IMR-90 (cell line): Measurements from ENCODE around the gene ERP27. TPM values are rescaled to one million over a fixed set of nuclear protein-coding genes. Genes with fewer than 3 reads are reported as not detected.

ENCODE experiments used
- ATAC-seq: fragments of 200-7000 bp; cut with Tn5 transposase; 2 replicates; pipeline ENCODE4 v1.9.1; 2020; ENCODE audit warnings: low read depth, mild to moderate bottlenecking, moderate library complexity
- Bru-seq: library from RNA; stranded (reverse); fragments of 400-500 nt; gene quantifications from one replicate; lab custom pipeline; 2021; lab: Mats Ljungman, UMichigan
- BruChase-seq, 2 experiments: library from RNA; stranded (reverse); fragments of 400-500 nt; gene quantifications; one replicate each; lab custom pipeline; 2021; lab: Mats Ljungman, UMichigan
- BruUV-seq: library from RNA; stranded (reverse); fragments of 400-500 nt; replicated peaks from 2 replicates; lab custom pipeline; 2021; lab: Mats Ljungman, UMichigan
- CTCF ChIA-PET: fragments of 300-600 bp; formaldehyde crosslinking; extraction: SDS; loops from one replicate; lab custom pipeline; 2021; ENCODE audit warnings: antibody characterized with exemption; lab: Yijun Ruan, JAX
- POLR2A ChIA-PET: fragments of 300-600 bp; sonication (Branson Sonifier 250); formaldehyde crosslinking; loops from one replicate; lab custom pipeline; 2022; ENCODE audit warnings: antibody characterized with exemption; ENCODE audit not compliant: unreplicated experiment; lab: Charles Lee
- DNase-seq: peaks from one replicate; pipeline ENCODE4 v3.0.0; 2013
- H2AFZ ChIP-seq: replicated peaks from 2 replicates; pipeline ENCODE3; 2013; ENCODE audit warnings: low read length, mild to moderate bottlenecking; ENCODE audit not compliant: poor library complexity
- H2AK5ac ChIP-seq: 2 replicates; pipeline ENCODE4 v1.6.1; 2013; ENCODE audit warnings: low read depth, low read length, inconsistent platforms
- H2AK9ac ChIP-seq: replicated peaks from 2 replicates; pipeline ENCODE3; 2013; ENCODE audit warnings: mild to moderate bottlenecking, low read depth, low read length, moderate library complexity; ENCODE audit not compliant: poor library complexity
- H2BK120ac ChIP-seq: 2 replicates; pipeline ENCODE4 v1.6.1; 2013; ENCODE audit warnings: low read depth, low read length, inconsistent platforms
- H2BK15ac ChIP-seq: 3 replicates; pipeline ENCODE4 v1.6.1; 2013; ENCODE audit warnings: low read depth, low read length, inconsistent platforms
- H2BK20ac ChIP-seq: 2 replicates; pipeline ENCODE4 v1.6.1; 2013; ENCODE audit warnings: low read depth, mild to moderate bottlenecking, inconsistent platforms, low read length, moderate library complexity
- H2BK5ac ChIP-seq: 2 replicates; pipeline ENCODE4 v1.6.1; 2013; ENCODE audit warnings: mild to moderate bottlenecking, low read depth, low read length, inconsistent platforms; ENCODE audit not compliant: poor library complexity, severe bottlenecking
- H3K14ac ChIP-seq: replicated peaks from 2 replicates; pipeline ENCODE4 v1.6.1; 2013; ENCODE audit warnings: low read depth, low read length, inconsistent platforms
- H3K18ac ChIP-seq: 2 replicates; pipeline ENCODE4 v1.6.1; 2013; ENCODE audit warnings: low read depth, low read length, control low read depth
- H3K23ac ChIP-seq: 2 replicates; pipeline ENCODE4 v1.6.1; 2013; ENCODE audit warnings: low read depth, low read length, inconsistent platforms
- H3K27ac ChIP-seq: 2 replicates; pipeline ENCODE4 v1.5.1; 2013; ENCODE audit warnings: mild to moderate bottlenecking, control low read depth, low read length; ENCODE audit not compliant: insufficient read depth
- H3K27me3 ChIP-seq: 2 replicates; pipeline ENCODE4 v1.6.1; 2013; ENCODE audit warnings: low read length; ENCODE audit not compliant: control insufficient read depth, insufficient read depth
- H3K36me3 ChIP-seq: 2 replicates; pipeline ENCODE4 v1.6.1; 2013; ENCODE audit warnings: low read length, mixed read lengths; ENCODE audit not compliant: control insufficient read depth, insufficient read depth
- H3K4ac ChIP-seq: 2 replicates; pipeline ENCODE4 v1.6.1; 2013; ENCODE audit warnings: low read depth, low read length, inconsistent platforms
- H3K4me1 ChIP-seq: 2 replicates; pipeline ENCODE4 v1.6.1; 2013; ENCODE audit warnings: low read length, mixed read lengths; ENCODE audit not compliant: control insufficient read depth, insufficient read depth
- H3K4me2 ChIP-seq: 2 replicates; pipeline ENCODE4 v1.6.1; 2013; ENCODE audit warnings: low read depth, mild to moderate bottlenecking, control low read depth, low read length, moderate library complexity
- H3K4me3 ChIP-seq: 2 replicates; pipeline ENCODE4 v1.5.1; 2013; ENCODE audit warnings: low read depth, mild to moderate bottlenecking, control low read depth, low read length, moderate library complexity; ENCODE audit not compliant: insufficient read depth
- H3K56ac ChIP-seq: 2 replicates; pipeline ENCODE4 v1.6.1; 2013; ENCODE audit warnings: low read length, inconsistent platforms; ENCODE audit not compliant: insufficient read depth; ENCODE audit errors: extremely low read depth
- H3K79me1 ChIP-seq, 2 experiments: 2 replicates each; pipeline ENCODE4 v1.6.1; 2013; ENCODE audit warnings: low read length in 2 of 2, inconsistent platforms in 1 of 2, low read depth in 1 of 2
- H3K9ac ChIP-seq: 2 replicates; pipeline ENCODE4 v1.6.1; 2013; ENCODE audit warnings: low read depth, low read length, control low read depth
- H3K9me1 ChIP-seq: 2 replicates; pipeline ENCODE4 v1.6.1; 2013; ENCODE audit warnings: low read length, inconsistent platforms; ENCODE audit not compliant: insufficient read depth
- H3K9me3 ChIP-seq: 2 replicates; pipeline ENCODE4 v1.6.1; 2013; ENCODE audit warnings: low read length; ENCODE audit not compliant: control insufficient read depth, insufficient read depth
- H4K20me1 ChIP-seq: 2 replicates; pipeline ENCODE4 v1.6.1; 2013; ENCODE audit warnings: low read length, inconsistent platforms; ENCODE audit not compliant: insufficient read depth
- H4K5ac ChIP-seq: 2 replicates; pipeline ENCODE4 v1.6.1; 2013; ENCODE audit warnings: mild to moderate bottlenecking, low read depth, low read length, control low read depth
- H4K8ac ChIP-seq, 2 experiments: 2 replicates each; pipeline ENCODE4 v1.6.1; 2013; ENCODE audit warnings: low read depth in 2 of 2, low read length in 2 of 2, control low read depth in 1 of 2, inconsistent platforms in 1 of 2
- H4K91ac ChIP-seq: 2 replicates; pipeline ENCODE4 v1.6.1; 2013; ENCODE audit warnings: low read depth, low read length, inconsistent platforms; ENCODE audit not compliant: insufficient read depth
- BHLHE40 ChIP-seq: fragments of 150-350 bp; IDR thresholded peaks from 2 replicates; pipeline ENCODE4 v1.6.1; 2016; ENCODE audit warnings: mild to moderate bottlenecking, low read depth, low read length
- CHD1 ChIP-seq: IDR thresholded peaks from 2 replicates; pipeline ENCODE4 v1.6.1; 2012; ENCODE audit warnings: low read depth, low read length, improper control_type of control experiment
- CTCF ChIP-seq: conservative IDR thresholded peaks from 2 replicates; pipeline ENCODE4 v1.5.1; 2012; ENCODE audit warnings: mild to moderate bottlenecking, low read depth, low read length, improper control_type of control experiment
- FOS ChIP-seq: fragments of 150-350 bp; IDR thresholded peaks from 2 replicates; pipeline ENCODE4 v1.6.1; 2016; ENCODE audit warnings: low read depth, low read length
- MAFK ChIP-seq: IDR thresholded peaks from 2 replicates; pipeline ENCODE4 v1.6.1; 2012; ENCODE audit warnings: low read depth, low read length, improper control_type of control experiment
- MAZ ChIP-seq: IDR thresholded peaks from 2 replicates; pipeline ENCODE4 v1.6.1; 2012; ENCODE audit warnings: low read depth, mild to moderate bottlenecking, low read length, improper control_type of control experiment, moderate library complexity, borderline replicate concordance
- MXI1 ChIP-seq: IDR thresholded peaks from 2 replicates; pipeline ENCODE4 v1.6.1; 2012; ENCODE audit warnings: low read depth, mild to moderate bottlenecking, low read length, moderate library complexity, borderline replicate concordance
- RAD21 ChIP-seq: IDR thresholded peaks from 2 replicates; pipeline ENCODE4 v1.6.1; 2012; ENCODE audit warnings: low read length, improper control_type of control experiment
- RFX5 ChIP-seq: IDR thresholded peaks from 2 replicates; pipeline ENCODE4 v1.8.0; 2012; ENCODE audit warnings: low read depth, mild to moderate bottlenecking, low read length, moderate library complexity
- USF2 ChIP-seq: fragments of 150-350 bp; IDR thresholded peaks from 2 replicates; pipeline ENCODE4 v1.6.1; 2017; ENCODE audit warnings: mild to moderate bottlenecking, antibody characterized with exemption, low read length, low read depth
- WGBS, 2 experiments: methylation state at CpG; one replicate each; pipeline versions ENCODE4 v1.1.5 to v1.1.7; 2013; ENCODE audit warnings: missing lambda C conversion rate in 2 of 2; ENCODE audit not compliant: insufficient read length in 1 of 2; ENCODE audit errors: extremely low coverage in 2 of 2; 5-methylcytosine and 5-hydroxymethylcytosine counted together
- dilution Hi-C: fragments of 300-500 bp; cut with HindIII; formaldehyde crosslinking; loops from one replicate; pipeline ENCODE4 v1.14.3; 2018; ENCODE audit warnings: low sequenced_read_pairs; ENCODE audit not compliant: unreplicated experiment
- in situ Hi-C: fragments of 300-500 bp; cut with MboI; formaldehyde crosslinking; loops from 3 replicates; pipeline ENCODE4 v1.14.3; 2019; ENCODE audit warnings: low sequenced_read_pairs, inconsistent platforms, mixed read lengths
- intact Hi-C: fragments of 100-400 bp; cut with micrococcal nuclease; formaldehyde crosslinking; loops from 2 replicates; pipeline ENCODE4 v1.10.0; 2022
- long read RNA-seq: library from polyadenylated mRNA; unstranded; transcript quantifications from one replicate; pipeline ENCODE4 v2.0.0, GENCODE V29; 2021; ENCODE audit not compliant: unreplicated experiment
- polyA plus RNA-seq, 3 experiments: library from polyadenylated mRNA; depleted of rRNA; stranded (reverse); fragments of >200 nt; gene quantifications; 2 replicates each; pipeline ENCODE4 v1.2.3, GENCODE V29; 2012; ENCODE audit warnings: low replicate concordance in 1 of 3
- total RNA-seq: library from RNA; depleted of rRNA; stranded (reverse); fragments of >200 nt; gene quantifications from 2 replicates; pipeline ENCODE4 v1.2.3, GENCODE V29; 2012; rRNA removed

ERP27 gene
- not detected in 2 replicates for total RNA-seq
- polyA plus RNA-seq (2012; rRNA removed), result not detected in 2 replicates
- not detected in 2 replicates for polyA plus RNA-seq (2012; cell fraction: cytosol; rRNA removed)
- not detected in 2 replicates for polyA plus RNA-seq (2012; cell fraction: nucleus; rRNA removed; ENCODE audit: low replicate concordance)
- percentile 12 among the genes with signal in this experiment for Bru-seq, nascent RNA
- BruChase-seq, experiment 1, labeled RNA remaining after a 6-hour chase, result percentile 12 among the genes with signal in this experiment
- percentile 7 among the genes with signal in this experiment for BruChase-seq, experiment 2, labeled RNA remaining after a 2-hour chase
- long read RNA-seq, result 0 reads

- ChIA-PET CTCF (interaction anchor here (0.5 kb wide), 1 partner anchor 808 kb away, joined by 3 read pairs; no protein-coding TSS in a partner anchor), POLR2A (no interaction called here)
- no peak within 1 kb of the TSS for H4K8ac ChIP-seq
- DNase-seq (no peak), ATAC-seq (no peak)
- H2AK9ac ChIP-seq, result no peak within 1 kb of the TSS
- dilution Hi-C loops, result no loop called here
- no peak within 1 kb of the TSS for H2AK5ac ChIP-seq
- H3K4me3 ChIP-seq, result no peak within 1 kb of the TSS
- no peak within 1 kb of the TSS for H3K4me2 ChIP-seq
- H2BK5ac ChIP-seq, result no peak within 1 kb of the TSS
- H4K91ac ChIP-seq, result no peak within 1 kb of the TSS
- no peak within 1 kb of the TSS for H2BK20ac ChIP-seq
- in situ Hi-C loops, result no loop called here
- H3K27ac ChIP-seq, result no peak within 1 kb of the TSS
- no peaks in the 10 kb centered on the region for H3K79me1 ChIP-seq
- no peak within 1 kb of the TSS for H4K5ac ChIP-seq
- H3K27me3 ChIP-seq, result no peaks in the 10 kb centered on the region
- H3K9me1 ChIP-seq, result no peaks in the 10 kb centered on the region
- no peak within 1 kb of the TSS for H2BK15ac ChIP-seq
- TF ChIP-seq RAD21 (no peak), RFX5 (no peak), MAFK (no peak), MAZ (no peak), BHLHE40 (no peak), FOS (no peak), CHD1 (no peak), CTCF (no peak), MXI1 (no peak), USF2 (no peak)
- H3K36me3 ChIP-seq, result no peaks in the 10 kb centered on the region
- no peak within 1 kb of the TSS for H3K14ac ChIP-seq
- no peaks in the 10 kb centered on the region for H4K20me1 ChIP-seq
- H3K18ac ChIP-seq, result no peak within 1 kb of the TSS
- intact Hi-C loops, result no loop called here
- H3K4me1 ChIP-seq, result peaks cover 2% of the 10 kb centered on the region; the same call in 1 of the 2 replicates
- no TSS peak for BruUV-seq
- no peak within 1 kb of the TSS for H3K4ac ChIP-seq
- no peak within 1 kb of the TSS for H3K23ac ChIP-seq
- no peak within 1 kb of the TSS for H2BK120ac ChIP-seq
- no peak within 1 kb of the TSS for H3K56ac ChIP-seq
- H3K9ac ChIP-seq, result no peak within 1 kb of the TSS
- H2AFZ ChIP-seq, result no peak within 1 kb of the TSS
- H3K9me3 ChIP-seq, result no peaks in the 10 kb centered on the region
- no CpG with 5 or more reads among the region's 3 CpGs for WGBS, 2 experiments
These were observed at the start of gene ERP27 for GRCh38 chr12:14938301-14938700. TSS of gene ERP27 (minus strand) at chr12:14938537. CDS start at chr12:14938508, 29 bp downstream.
